Panc1 (cell line): ENCODE data around the gene NELFCD. TPM values are rescaled to one million over a fixed set of nuclear protein-coding genes. Genes with fewer than 3 reads are reported as not detected.
"Not testable (repeated sequence)": the region's sequence is repeated elsewhere in the genome, so short reads cannot be mapped to it uniquely, and the experiment has no call there.

Experiments
- ATAC-seq: fragments of 200-7000 bp; cut with Tn5 transposase; 2 replicates; pipeline ENCODE4 v1.9.1; 2020; ENCODE audit warnings: mild to moderate bottlenecking, moderate library complexity
- BruUV-seq: library from RNA; stranded (reverse); fragments of 400-500 nt; replicated peaks from 2 replicates; lab custom pipeline; 2021; lab: Mats Ljungman, UMichigan
- CTCF ChIA-PET: fragments of 300-600 bp; sonication (Branson Sonifier 250); formaldehyde crosslinking; loops from one replicate; lab custom pipeline; 2022; ENCODE audit warnings: antibody characterized with exemption; lab: Charles Lee
- POLR2A ChIA-PET: fragments of 300-600 bp; sonication (Branson Sonifier 250); formaldehyde crosslinking; loops from one replicate; lab custom pipeline; 2022; ENCODE audit warnings: antibody characterized with exemption; lab: Charles Lee
- DNase-seq: peaks from one replicate; pipeline ENCODE4 v3.0.0-alpha.2; 2010; ENCODE audit warnings: low read depth, low spot score
- H3K27ac ChIP-seq: 2 replicates; pipeline ENCODE4 v1.5.1; 2011; ENCODE audit warnings: mild to moderate bottlenecking, low read length, inconsistent platforms
- H3K27me3 ChIP-seq: fragments of 200-500 bp; sonication (Bioruptor generic); 2 replicates; pipeline ENCODE4 v1.6.0; 2014; ENCODE audit warnings: low read length, inconsistent platforms; ENCODE audit not compliant: control insufficient read depth, insufficient read depth
- H3K36me3 ChIP-seq: fragments of 200-500 bp; sonication (Bioruptor generic); 2 replicates; pipeline ENCODE4 v1.5.1; 2014; ENCODE audit warnings: inconsistent platforms, mild to moderate bottlenecking, low read length, moderate library complexity; ENCODE audit not compliant: control insufficient read depth, insufficient read depth
- H3K4me1 ChIP-seq: 2 replicates; pipeline ENCODE4 v1.5.1; 2011; ENCODE audit warnings: inconsistent platforms, mild to moderate bottlenecking, low read length, moderate library complexity; ENCODE audit not compliant: control insufficient read depth, insufficient read depth
- H3K4me3 ChIP-seq, 2 experiments: 2 replicates each; pipeline ENCODE4 v1.5.1; 2011 to 2012; ENCODE audit warnings: low read depth in 2 of 2, low read length in 2 of 2, mild to moderate bottlenecking in 2 of 2, inconsistent platforms in 1 of 2, moderate library complexity in 1 of 2
- H3K9me3 ChIP-seq: fragments of 200-500 bp; sonication (Bioruptor generic); 2 replicates; pipeline ENCODE4 v1.5.1; 2014; ENCODE audit warnings: low read depth, mild to moderate bottlenecking, inconsistent platforms, low read length, moderate library complexity; ENCODE audit not compliant: control insufficient read depth, insufficient read depth
- CTCF ChIP-seq: fragments of 450-650 bp; IDR thresholded peaks from 2 replicates; pipeline ENCODE4 v1.5.1; 2017; ENCODE audit warnings: mild to moderate bottlenecking
- POLR2AphosphoS5 ChIP-seq: IDR thresholded peaks from 2 replicates; pipeline ENCODE4 v1.6.1; 2012; ENCODE audit warnings: mild to moderate bottlenecking, low read depth, low read length, moderate library complexity
- REST ChIP-seq, 2 experiments: IDR thresholded peaks; 2 replicates each; pipeline ENCODE4 v1.6.1; 2011 to 2012; ENCODE audit warnings: low read depth in 2 of 2, control low read depth in 1 of 2, low read length in 1 of 2, mild to moderate bottlenecking in 1 of 2, moderate library complexity in 1 of 2; ENCODE audit not compliant: insufficient read depth in 1 of 2
- SIN3A ChIP-seq: IDR thresholded peaks from 2 replicates; pipeline ENCODE4 v1.6.1; 2012; ENCODE audit warnings: low read depth, mild to moderate bottlenecking, low read length, moderate library complexity, borderline replicate concordance; ENCODE audit not compliant: insufficient read depth
- TCF7L2 ChIP-seq: IDR thresholded peaks from 2 replicates; pipeline ENCODE4 v1.6.1; 2011; ENCODE audit warnings: mild to moderate bottlenecking, low read depth, low read length, inconsistent platforms
- in situ Hi-C: cut with HindIII; loops from 2 replicates; pipeline ENCODE4 v1.10.0; 2016; ENCODE audit warnings: low sequenced_read_pairs, low pct_unique_long_range_greater_than_20kb
- intact Hi-C: fragments of 100-400 bp; cut with micrococcal nuclease; formaldehyde crosslinking; loops from one replicate; pipeline ENCODE4 v1.10.0; 2022; ENCODE audit not compliant: unreplicated experiment
- total RNA-seq: library from RNA; stranded (reverse); gene quantifications from one replicate; pipeline ENCODE4 v1.2.1, GENCODE V29; 2021; ENCODE audit not compliant: unreplicated experiment

The NELFCD gene
- total RNA-seq, 1 experiment from 2014 or later, result 108 TPM

GRCh38 chr20:59010995-59011873 is 30.2 kb downstream of the NELFCD start:
- Histone ChIP-seq H3K4me1 (peaks cover 3% of the 10 kb centered on the region), H3K4me3 (no peak overlapping the region), H3K27ac (no peak overlapping the region), H3K36me3 (no peaks in the 10 kb centered on the region), H3K9me3 (no peaks in the 10 kb centered on the region), H3K27me3 (no peaks in the 10 kb centered on the region)
- CTCF ChIA-PET, result no interaction called here
- in situ Hi-C loops, result no loop called here
- TF ChIP-seq TCF7L2 (no peak), SIN3A (no peak), REST (IDR thresholded peaks at IDR 0.05; ENCODE audit: insufficient read depth in 1 of 2, low read depth in 2 of 2, low read length in 1 of 2) (no peak), CTCF (no peak), POLR2AphosphoS5 (no peak)
- intact Hi-C loops, result no loop called here
- ATAC-seq (no peak), DNase-seq (no peak)
- no TSS peak for BruUV-seq
- POLR2A ChIA-PET, result no interaction called here

GRCh38 chr20:59011874-59012157 is 30.8 kb downstream of the NELFCD start:
- POLR2A ChIA-PET, H3K27ac ChIP-seq, H3K27me3 ChIP-seq, BruUV-seq, intact Hi-C loops, in situ Hi-C loops, H3K36me3 ChIP-seq, DNase-seq, CTCF ChIA-PET, H3K9me3 ChIP-seq, H3K4me3 ChIP-seq, ATAC-seq, H3K4me1 ChIP-seq: not testable (repeated sequence)
